HG03097 (cell line): ENCODE measurements around the gene BRPF1.
"Not testable (repeated sequence)": the region's sequence is repeated elsewhere in the genome, so short reads cannot be mapped to it uniquely, and the experiment has no call there.

Experiments used
- ATAC-seq: cut with Tn5 transposase; IDR thresholded peaks from one replicate; pipeline ENCODE4 v1.9.1; 2021; ENCODE audit not compliant: unreplicated experiment, low FRiP score

BRPF1 gene

GRCh38 chr3:9768141-9768775 is 36.7 kb downstream of the BRPF1 start:
- no peak for ATAC-seq

DNA sequence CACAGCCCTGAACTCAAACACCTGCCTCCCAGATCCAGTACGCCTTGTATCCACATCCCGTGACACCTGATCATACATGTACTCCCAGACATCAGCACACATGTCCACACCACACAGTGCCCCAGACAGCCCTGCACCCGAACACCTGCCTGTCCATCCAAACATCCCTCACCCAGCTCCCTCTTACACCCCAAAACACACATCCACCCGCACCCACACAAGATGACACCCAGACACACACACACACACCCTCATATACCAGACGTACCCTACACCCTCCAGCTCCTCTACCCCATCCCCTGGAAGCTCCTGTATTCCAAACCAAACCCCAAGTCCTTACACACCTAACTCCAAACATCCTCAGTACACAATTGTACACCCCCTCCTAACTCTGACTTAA is 37.5 kb downstream of the BRPF1 start:
- ATAC-seq: no peak

GRCh38 chr3:9769426-9770275 is 38.1 kb downstream of the BRPF1 start, which contains the start of gene CAMK1:
Gene CAMK1 (minus strand): TSS chr3:9769947. CDS start chr3:9767749, 2,198 bp downstream.
- ATAC-seq: no peak

DNA sequence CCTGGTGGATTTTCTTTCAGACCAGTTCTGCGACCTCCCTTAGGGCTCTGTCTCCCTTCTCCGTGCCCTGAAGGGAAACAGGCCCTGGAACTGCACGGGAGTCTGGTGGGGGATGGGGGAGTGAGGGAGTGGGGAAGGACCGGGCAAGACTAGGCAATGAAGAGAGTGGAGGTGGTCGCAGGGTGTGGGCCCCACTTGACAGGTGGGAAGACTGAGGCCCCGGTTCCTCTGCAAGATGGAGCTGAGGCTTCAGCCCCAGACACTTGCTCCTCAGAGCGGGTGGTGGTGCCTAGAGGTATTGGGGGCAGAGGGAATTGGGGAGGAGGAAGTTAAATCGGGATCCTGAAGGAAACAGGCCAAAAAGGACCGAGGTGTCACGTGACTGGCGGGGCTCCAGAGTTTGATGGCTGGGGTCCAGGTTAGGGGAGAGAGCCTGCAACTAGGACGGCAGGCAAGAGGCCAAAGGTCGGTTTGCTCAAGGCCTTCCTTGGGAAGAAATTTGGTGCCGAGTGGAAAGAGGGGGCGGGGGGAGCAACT is 38.8 kb downstream of the BRPF1 start:
- ATAC-seq: no peak

- not testable (repeated sequence) for ATAC-seq
Observed at GRCh38 chr3:9771007-9771406, 39.5 kb downstream of the BRPF1 start.

GRCh38 chr3:9776896-9777693 is 45.6 kb downstream of the BRPF1 start:
- ATAC-seq: no peak

- no peak for ATAC-seq
Observed at GRCh38 chr3:9777694-9778021, 46.1 kb downstream of the BRPF1 start.

GRCh38 chr3:9778143-9779074 is 46.9 kb downstream of the BRPF1 start:
- no peak for ATAC-seq

- ATAC-seq: no peak
Observed at GRCh38 chr3:9779075-9779593, 47.6 kb downstream of the BRPF1 start.

DNA sequence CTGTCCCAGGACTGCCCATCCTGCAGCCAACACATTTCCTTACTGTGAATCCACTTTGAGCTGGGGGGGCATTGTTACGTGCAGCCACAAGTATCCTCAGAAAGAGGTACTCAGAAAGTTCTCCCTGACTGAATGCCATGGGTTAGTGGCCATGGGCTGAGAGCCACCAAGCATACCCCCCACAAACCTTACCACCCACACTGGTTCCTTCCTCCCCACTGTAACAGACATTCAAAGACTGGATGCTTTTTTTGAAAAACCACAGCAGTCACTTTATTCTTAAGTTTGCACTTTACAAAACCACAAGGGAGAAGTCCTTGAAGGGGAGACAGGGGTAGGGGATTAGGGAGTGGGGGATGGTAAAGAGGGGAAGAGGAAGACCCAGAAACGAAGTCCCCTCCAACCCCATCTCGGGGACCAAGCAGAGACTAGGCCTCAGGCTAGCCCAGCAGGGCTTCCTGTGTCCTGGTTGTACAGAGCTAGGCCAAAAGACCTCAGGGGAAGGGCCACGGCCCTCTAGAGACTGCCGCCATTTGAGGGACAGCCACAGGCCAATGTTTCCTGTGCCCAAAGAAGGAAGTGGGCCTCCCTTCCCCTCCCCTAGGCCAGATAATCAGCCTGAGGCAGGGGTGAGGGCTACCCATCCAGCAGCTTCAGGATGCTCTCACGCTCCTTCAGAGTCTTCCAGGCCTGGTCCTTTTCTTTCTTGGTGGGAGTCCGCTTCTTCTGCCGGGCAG is 48.4 kb downstream of the BRPF1 start:
- ATAC-seq: peak; percentile 38

DNA sequence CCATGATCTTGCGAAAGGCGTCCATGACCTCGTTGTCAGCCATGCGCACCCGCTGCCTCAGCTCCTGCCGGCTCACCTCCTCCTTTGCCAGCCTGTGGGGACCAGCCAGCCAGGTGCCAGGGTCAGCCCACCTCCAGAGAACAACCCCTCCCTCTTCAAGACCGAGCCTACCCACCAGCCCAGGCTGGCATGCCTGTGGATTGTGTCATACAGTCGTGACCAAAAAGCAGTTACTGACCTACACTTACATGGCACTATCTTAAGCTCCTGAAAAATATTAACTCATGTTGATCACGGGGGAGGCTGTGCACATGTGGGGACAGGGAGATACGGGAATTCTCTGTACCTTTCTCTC is 48.9 kb downstream of the BRPF1 start:
- ATAC-seq: no peak

DNA sequence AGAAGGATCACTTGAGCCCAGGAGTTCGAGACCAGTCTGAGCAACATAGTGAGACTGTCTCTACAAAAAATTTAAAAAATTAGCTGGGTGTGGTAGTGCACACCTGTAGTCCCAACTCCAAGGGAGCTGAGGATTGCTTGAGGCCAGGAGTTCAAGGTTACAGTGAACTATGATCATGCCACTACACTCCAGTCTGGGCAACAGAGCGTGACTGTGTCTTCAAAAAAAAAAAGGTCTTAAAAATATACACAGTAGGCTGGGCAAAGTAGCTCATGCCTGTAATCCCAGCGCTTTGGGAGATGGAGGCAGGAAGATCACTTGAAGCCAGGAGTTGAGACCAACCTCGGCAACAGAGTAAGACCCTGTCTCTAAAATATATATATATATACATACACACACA is 49.4 kb downstream of the BRPF1 start:
- ATAC-seq: no peak

- ATAC-seq: no peak
Observed at GRCh38 chr3:9781551-9781950, 50.0 kb downstream of the BRPF1 start.

- ATAC-seq: no peak
Observed at GRCh38 chr3:9781978-9782603, 50.6 kb downstream of the BRPF1 start.

DNA sequence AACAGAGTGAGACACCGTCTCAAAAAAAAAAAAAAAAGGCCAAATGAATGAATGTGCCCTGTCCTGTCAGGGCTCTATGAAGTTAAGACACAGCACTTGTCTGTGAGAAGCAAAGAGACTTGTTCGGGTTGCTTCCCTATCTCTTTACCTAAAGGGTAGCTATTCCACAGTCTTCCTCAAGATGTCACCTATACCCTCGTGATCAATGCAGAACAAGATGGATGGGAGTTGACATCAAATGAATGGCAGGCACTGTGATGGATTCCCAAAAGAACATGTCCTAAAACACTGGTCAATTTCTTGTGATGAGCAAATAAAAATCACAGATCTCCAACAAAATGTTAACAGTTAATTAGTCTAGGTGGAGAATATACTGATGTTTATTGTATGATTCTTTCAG is 51.2 kb downstream of the BRPF1 start:
- no peak for ATAC-seq

GRCh38 chr3:9783954-9784353 is 52.4 kb downstream of the BRPF1 start:
- no peak for ATAC-seq

GRCh38 chr3:9784965-9785364 is 53.4 kb downstream of the BRPF1 start:
- ATAC-seq: no peak

GRCh38 chr3:9785602-9786001 is 54.1 kb downstream of the BRPF1 start:
- ATAC-seq: no peak
